Measurements from ENCODE around the gene ARAP2.

The ARAP2 gene

GRCh38 chr4:36039026-36039425, 205.3 kb downstream of the ARAP2 start:
- DNase-seq (ENCODE audit: low read depth in 3 of 3): no peak

DNA sequence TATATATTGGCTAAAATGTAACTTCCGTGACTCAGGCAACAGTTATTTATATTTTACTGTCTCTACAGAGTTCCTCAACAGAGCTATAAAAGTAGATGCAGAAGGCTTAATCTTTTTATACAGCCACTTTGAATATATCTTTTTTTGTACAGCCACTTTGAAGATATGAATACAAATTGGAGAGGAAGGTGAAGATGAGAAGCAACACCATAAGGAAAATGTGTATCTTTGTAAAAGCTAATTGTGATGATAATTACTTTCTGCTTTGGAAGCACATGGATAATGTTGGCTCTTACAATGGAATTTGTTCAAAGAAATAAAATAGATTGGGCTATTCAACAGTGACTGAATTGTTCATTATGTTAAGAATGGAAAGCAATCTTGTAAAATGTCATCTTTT, 205.8 kb downstream of the ARAP2 start:
- no peak for DNase-seq (ENCODE audit: low read depth in 3 of 3)

- DNase-seq (ENCODE audit: low read depth in 3 of 3): no peak
Measured at GRCh38 chr4:36037127-36037526, 207.2 kb downstream of the ARAP2 start.

DNA sequence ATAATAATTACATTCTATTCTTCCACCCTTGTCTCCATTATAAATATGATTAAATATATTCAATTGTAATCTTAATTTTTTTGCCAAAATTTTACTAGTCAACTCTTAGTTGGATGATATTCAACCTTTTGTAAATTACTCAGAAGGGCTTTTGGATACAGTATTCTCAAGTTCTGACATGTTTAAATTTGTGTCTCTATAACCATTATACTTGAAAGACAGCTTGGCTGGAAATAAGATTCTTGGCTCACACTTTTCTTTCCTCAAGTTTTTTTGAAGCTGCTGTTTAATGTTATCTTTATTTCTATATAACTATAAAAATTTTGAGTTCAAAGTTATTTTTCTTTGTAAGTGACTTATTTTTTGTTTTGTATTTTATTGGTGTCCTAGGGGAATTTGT, 214.4 kb downstream of the ARAP2 start:
- no peak for DNase-seq (ENCODE audit: low read depth in 3 of 3)

DNA sequence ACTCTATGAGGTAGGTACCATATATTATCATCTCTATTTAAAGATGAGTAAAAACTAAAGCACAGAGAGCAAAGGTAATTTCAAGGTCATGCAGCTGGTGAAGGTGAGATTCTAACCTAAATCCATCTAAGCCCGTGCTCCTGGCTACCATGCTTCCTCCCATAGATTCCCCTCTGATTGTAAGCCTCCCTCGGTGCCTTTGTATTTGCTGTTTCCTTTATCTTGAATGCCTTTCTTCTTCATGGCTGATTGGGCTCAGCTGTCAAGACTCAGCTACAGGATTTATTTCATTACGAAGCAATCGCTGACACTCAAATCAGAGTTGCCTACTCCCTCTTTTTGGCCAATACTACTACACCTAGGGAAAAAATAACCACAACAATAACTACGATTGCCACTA, 217.1 kb downstream of the ARAP2 start:
- DNase-seq (ENCODE audit: low read depth in 3 of 3): no peak

- no peak for DNase-seq (ENCODE audit: low read depth in 3 of 3)
Measured at GRCh38 chr4:36026348-36026880, 217.9 kb downstream of the ARAP2 start.

GRCh38 chr4:36024901-36025660, 219.2 kb downstream of the ARAP2 start:
- DNase-seq (ENCODE audit: low read depth in 3 of 3): no peak

DNA sequence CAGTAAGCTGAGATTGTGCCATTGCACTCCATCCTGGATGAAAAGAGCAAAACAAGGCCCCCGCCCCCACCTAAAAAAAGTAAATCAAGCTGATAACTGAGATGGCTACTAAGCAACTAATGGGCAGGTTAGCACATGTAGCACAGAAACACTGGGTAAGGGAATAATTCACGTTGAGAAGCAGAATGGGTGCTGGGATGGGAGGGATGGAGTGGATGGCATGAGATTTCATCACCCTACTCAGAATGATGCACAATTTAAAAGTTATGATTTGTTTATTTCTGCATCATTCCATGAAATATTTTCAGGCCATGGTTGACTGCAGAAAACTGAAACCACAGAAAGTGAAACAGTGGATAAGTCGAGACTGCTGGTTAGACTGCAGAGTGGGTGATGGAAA, 224.0 kb downstream of the ARAP2 start:
- DNase-seq (ENCODE audit: low read depth in 3 of 3): no peak
